IPS-11a (cell line): ENCODE data around the gene C10orf62.
"Not testable (repeated sequence)": the region's sequence is repeated elsewhere in the genome, so short reads cannot be mapped to it uniquely, and the experiment has no call there.

Experiments
- H3K4me3 ChIP-seq: one replicate; pipeline ENCODE4 v1.5.1; 2013; ENCODE audit warnings: low read depth, low read length, control low read depth

Gene C10orf62, protein sequence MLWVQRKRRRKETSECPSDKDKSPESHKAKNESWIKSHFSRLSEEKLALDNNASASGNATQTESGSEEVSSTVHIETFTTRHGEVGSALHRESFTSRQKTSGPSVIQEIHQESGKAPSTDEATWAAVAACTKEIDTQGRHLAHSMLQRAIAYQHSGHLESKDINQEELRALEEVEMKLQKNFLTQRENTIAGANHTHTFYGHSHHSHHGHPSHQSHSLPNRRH

DNA sequence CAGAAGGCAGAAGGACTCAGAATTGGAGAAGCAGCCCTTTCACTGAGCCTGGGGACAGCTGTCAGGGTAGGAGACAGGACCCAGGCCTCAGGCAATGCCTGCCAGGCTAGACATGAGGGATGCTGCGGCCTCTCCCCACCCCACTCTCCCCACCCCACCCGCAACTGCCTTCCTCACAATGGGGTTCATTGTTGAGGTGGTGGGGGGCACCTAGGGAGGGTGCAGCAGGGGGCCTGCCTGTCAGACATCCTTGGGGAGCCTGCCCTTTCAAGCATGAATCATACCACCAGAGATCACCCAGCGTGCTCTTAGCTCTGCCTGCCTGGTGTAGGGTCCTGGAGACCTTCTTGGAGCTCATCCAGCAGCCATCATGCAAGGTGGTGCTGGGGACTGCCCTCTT lies at the start of gene C10orf62:
TSS of gene C10orf62 (plus strand) at position 243 of the 400 bp plus-strand sequence. CDS start 177 bp downstream, outside the sequence.
- H3K4me3 ChIP-seq, result no peak within 1 kb of the TSS

GRCh38 chr10:97540669-97541500 lies 48.6 kb upstream of the C10orf62 start:
- no peak overlapping the region for H3K4me3 ChIP-seq

GRCh38 chr10:97542169-97543024 lies 47.1 kb upstream of the C10orf62 start:
- no peak overlapping the region for H3K4me3 ChIP-seq

- no peak overlapping the region for H3K4me3 ChIP-seq
Measured at GRCh38 chr10:97543025-97543546, 46.4 kb upstream of the C10orf62 start.

- H3K4me3 ChIP-seq, result no peak overlapping the region
Measured at GRCh38 chr10:97546456-97547270, 42.9 kb upstream of the C10orf62 start.

- no peak overlapping the region for H3K4me3 ChIP-seq
Measured at GRCh38 chr10:97547271-97547600, 42.3 kb upstream of the C10orf62 start.

- no peak overlapping the region for H3K4me3 ChIP-seq
Measured at GRCh38 chr10:97547962-97548361, 41.6 kb upstream of the C10orf62 start.

- no peak overlapping the region for H3K4me3 ChIP-seq
Measured at GRCh38 chr10:97548828-97549455, 40.6 kb upstream of the C10orf62 start.

DNA sequence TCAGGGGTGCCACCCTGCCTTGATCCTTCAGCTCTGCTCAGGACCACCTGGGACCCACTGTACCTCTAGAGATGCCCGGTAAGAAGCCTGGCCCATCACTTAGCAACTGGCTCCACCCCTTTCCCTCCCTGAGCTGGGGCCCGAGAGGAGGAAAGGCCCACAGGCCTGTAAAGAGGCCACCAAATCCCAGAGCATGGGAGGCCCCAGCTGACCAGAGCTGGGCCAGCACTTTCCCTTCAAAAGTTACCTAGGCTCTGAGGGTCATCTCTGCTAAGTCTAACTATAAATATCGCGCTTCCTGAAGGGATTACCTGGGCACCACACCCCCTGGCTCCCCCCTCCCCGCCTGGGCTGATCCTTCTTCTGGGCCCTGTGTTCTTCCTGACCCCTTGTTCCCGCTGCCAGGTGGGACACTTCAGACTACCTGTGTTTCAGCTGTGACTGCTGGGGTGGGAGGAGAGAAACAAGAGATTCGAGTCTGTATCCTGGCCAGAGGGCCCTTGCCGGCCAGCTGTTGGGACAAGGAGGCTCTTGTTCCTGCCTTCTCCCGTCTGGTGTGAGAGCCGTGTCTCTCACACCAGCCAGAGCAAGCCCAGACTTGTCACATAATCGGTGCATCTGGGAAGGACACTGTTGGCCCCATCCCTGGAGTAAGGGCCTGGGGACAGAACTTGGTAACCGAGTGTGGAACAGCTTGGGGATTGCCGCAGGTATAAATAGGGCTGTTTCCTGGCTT lies 39.8 kb upstream of the C10orf62 start:
- H3K4me3 ChIP-seq, result no peak overlapping the region

DNA sequence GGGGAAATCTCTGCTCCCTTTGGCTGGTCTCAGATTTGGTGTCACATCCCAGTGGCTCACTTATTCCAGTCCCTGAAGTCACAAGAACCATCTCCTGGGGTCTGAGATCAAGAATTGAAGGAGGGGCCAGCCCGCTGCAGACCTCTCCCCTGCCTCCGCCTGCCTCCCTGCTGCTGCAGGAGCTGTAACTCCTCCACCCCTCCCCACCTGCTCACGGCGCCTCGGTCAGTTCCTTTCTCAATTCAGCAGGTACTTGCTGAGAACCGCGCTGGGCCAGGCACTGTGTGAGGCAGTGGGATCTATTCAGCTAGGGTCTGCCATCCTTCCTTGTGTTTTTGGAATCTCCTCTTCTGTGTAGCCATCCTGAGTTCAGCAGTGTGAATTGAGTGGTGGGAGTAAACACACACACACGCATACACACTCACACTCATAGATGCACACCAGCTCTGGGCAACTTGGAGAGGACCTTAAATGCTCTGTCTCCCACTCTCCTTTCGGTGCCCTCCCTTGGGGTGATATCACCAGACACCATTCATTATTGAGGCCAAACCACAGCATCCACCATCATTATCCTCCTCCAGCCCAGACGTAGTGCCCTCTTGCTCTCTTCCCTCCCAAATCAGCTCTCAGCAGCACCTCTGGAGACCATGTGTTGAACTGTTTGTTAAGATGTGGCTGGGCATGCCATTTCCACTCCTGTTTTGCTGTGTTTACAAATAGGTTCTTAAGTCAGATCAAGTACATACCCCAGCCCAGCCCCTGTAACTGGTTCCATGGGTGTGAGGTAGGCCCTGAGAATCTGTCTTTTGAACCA lies 39.0 kb upstream of the C10orf62 start:
- H3K4me3 ChIP-seq, result no peak overlapping the region

DNA sequence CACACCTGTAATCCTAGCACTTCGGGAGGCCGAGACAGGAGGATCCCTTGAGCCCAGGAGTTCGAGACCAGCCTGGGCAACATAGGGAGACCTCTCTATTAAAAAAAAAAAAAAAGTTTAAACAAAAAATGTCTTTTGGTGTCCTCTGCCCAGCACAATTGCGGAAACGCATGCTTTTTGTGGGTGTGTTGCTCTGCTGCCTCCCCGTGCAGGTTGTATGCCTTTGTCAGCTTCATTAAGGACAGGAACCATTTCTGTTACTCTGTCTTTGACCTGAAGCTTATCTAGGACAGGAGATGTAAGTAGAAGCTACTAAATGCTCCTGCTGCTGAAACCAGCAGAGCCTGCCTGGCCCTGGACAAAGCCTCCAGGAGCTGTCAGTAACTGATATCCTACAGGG lies 38.2 kb upstream of the C10orf62 start:
- H3K4me3 ChIP-seq, result no peak overlapping the region

DNA sequence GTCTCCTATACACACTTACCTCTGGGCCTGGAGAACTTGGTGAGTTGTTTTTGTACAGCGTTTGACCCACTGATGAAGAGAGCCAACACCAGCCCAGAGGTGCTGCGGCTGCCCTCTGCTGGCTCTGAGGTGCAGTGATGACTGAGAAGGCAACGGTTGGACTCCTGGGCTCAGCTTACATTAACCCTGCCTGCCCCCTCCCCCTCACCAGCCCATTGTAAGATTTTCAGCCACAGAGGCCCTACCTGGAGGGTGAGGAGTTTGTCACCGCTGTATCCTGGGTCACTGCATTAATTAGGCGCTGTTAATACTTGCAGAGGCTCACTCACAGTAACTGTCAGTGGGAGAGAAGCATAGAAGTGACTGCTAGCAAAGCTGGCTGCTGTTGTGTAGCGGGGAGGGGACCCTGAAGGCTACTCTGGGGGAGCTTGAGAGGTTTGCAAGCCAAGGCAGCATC lies 35.9 kb upstream of the C10orf62 start:
- H3K4me3 ChIP-seq, result no peak overlapping the region

DNA sequence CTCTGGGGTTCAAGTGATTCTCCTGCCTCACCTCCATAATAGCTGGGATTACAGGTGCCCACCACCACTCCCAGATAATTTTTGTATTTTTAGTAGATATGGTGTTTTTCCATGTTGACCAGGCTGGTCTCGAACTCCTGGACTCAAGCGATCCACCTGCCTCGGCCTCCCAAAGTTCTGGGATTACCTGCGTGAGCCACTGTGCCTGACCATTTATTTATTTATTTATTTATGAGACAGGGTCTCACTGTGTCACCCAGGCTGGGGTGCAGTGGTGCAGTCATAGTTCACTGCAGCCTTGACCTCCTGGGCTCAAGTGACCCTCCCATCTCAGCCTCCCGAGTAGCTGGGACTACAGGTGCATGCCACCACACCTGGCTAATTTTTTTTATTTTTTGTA lies 35.2 kb upstream of the C10orf62 start:
- H3K4me3 ChIP-seq, result not testable (repeated sequence)

DNA sequence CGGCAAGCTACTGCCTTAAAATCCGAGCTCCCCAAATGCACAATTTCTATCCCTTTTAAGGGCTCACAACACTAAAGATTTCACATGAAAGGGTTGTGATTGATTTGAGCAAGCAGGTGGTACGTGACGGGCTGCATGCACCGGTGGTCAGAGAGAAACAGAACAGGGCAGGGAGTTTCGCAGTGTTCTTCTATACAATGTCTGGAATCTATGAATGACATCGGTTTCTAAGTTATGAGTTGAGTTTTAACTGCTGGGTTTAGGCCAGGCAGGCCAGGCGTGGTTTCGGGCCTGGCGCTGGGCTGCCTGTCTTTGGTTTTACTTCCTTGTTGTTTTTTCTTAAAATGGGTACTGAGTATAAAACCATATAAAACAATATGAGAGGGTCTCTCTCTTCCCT lies 34.0 kb upstream of the C10orf62 start:
- H3K4me3 ChIP-seq, result not testable (repeated sequence)

- H3K4me3 ChIP-seq, result not testable (repeated sequence)
Measured at GRCh38 chr10:97560731-97561381, 28.7 kb upstream of the C10orf62 start.

DNA sequence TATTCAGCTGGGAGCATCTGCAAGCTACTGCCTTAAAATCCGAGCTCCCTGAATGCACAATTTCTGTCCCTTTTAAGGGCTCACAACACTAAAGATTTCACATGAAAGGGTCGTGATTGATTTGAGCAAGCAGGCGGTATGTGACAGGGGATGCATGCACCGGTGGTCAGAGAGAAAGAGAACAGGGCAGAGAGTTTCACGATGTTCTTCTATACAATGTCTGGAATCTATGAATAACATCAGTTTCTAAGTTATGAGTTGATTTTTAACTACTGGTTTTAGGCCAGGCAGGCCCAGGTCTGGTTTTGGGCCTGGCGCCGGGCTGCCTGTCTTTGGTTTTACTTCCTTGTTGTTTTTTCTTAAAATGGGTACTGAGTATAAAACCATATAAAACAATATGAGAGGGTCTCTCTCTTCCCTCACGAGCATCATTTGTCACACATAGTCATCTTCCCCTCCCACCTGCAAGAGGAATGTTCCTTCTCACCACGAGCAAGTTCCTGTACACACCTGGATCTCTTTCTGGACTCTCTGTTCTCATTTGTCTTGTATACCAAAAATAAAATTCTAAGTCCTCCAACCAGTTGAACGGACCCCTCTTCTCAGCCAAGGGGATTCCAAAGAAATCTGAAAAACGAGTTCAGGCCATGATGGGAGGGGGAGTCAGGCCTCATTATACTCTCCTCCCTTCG lies 28.0 kb upstream of the C10orf62 start:
- not testable (repeated sequence) for H3K4me3 ChIP-seq

- not testable (repeated sequence) for H3K4me3 ChIP-seq
Measured at GRCh38 chr10:97562329-97562728, 27.2 kb upstream of the C10orf62 start.
